Naive thymus-derived CD4-positive, alpha-beta T cell (primary cell): Measurements from ENCODE around the gene IPMK. TPM values are rescaled to one million over a fixed set of nuclear protein-coding genes. Genes with fewer than 3 reads are reported as not detected.

Experiments
- ATAC-seq: fragments of 150-1000 bp; cut with Tn5 transposase; 2 replicates; pipeline ENCODE4 v1.10.0; 2021; ENCODE audit warnings: mild to moderate bottlenecking, moderate library complexity
- CTCF ChIA-PET: fragments of 350-600 bp; sonication (Branson Sonifier 250); formaldehyde crosslinking; loops from one replicate; lab custom pipeline; 2021; ENCODE audit warnings: antibody characterized with exemption; lab: Charles Lee
- POLR2A ChIA-PET: fragments of 350-600 bp; sonication (Branson Sonifier 250); formaldehyde crosslinking; loops from one replicate; lab custom pipeline; 2021; ENCODE audit warnings: antibody characterized with exemption, inconsistent platforms; lab: Charles Lee
- DNase-seq, 9 donors: peaks; one replicate each; pipeline versions ENCODE4 v3.0.0 to v3.0.0-alpha.2; 2020 to 2022; ENCODE audit warnings: mixed read lengths in 1 of 9
- H3K27ac ChIP-seq: one replicate; pipeline ENCODE4 v1.7.0; 2013; ENCODE audit warnings: mild to moderate bottlenecking, low read depth, low read length, moderate library complexity
- H3K27me3 ChIP-seq, 2 donors: one replicate each; pipeline ENCODE4 v1.7.0; 2013; ENCODE audit warnings: low read length in 2 of 2, mild to moderate bottlenecking in 2 of 2, moderate library complexity in 2 of 2; ENCODE audit not compliant: control insufficient read depth in 2 of 2, insufficient read depth in 2 of 2
- H3K36me3 ChIP-seq, 3 experiments: 1 replicate in 2 of 3; 2 replicates in 1 of 3; pipeline ENCODE4 v1.7.0; 2013; ENCODE audit warnings: low read length in 3 of 3, mild to moderate bottlenecking in 3 of 3, moderate library complexity in 1 of 3; ENCODE audit not compliant: insufficient read depth in 3 of 3, control insufficient read depth in 2 of 3
- H3K4me1 ChIP-seq, 2 donors: one replicate each; pipeline ENCODE4 v1.7.0; 2013; ENCODE audit warnings: low read length in 2 of 2, mild to moderate bottlenecking in 2 of 2, moderate library complexity in 1 of 2; ENCODE audit not compliant: control insufficient read depth in 2 of 2, insufficient read depth in 2 of 2
- H3K4me3 ChIP-seq: 2 replicates; pipeline ENCODE4 v1.7.0; 2013; ENCODE audit warnings: mild to moderate bottlenecking, low read length
- H3K9me3 ChIP-seq, 3 experiments: 1 replicate in 2 of 3; 2 replicates in 1 of 3; pipeline ENCODE4 v1.7.0; 2013; ENCODE audit warnings: low read length in 3 of 3; ENCODE audit not compliant: control insufficient read depth in 2 of 3
- H3K27ac Mint-ChIP-seq, 9 donors: one replicate each; pipeline ENCODE4 v1.8.0; 2020 to 2022; ENCODE audit warnings: mixed read lengths in 9 of 9, mild to moderate bottlenecking in 8 of 9, moderate library complexity in 5 of 9, inconsistent platforms in 2 of 9
- H3K27me3 Mint-ChIP-seq, 5 donors: one replicate each; pipeline ENCODE4 v1.8.0; 2021 to 2022; ENCODE audit warnings: mixed read lengths in 5 of 5, mild to moderate bottlenecking in 1 of 5
- H3K36me3 Mint-ChIP-seq, 5 donors: one replicate each; pipeline ENCODE4 v1.8.0; 2020 to 2022; ENCODE audit warnings: mixed read lengths in 5 of 5, mild to moderate bottlenecking in 3 of 5, inconsistent platforms in 1 of 5
- H3K4me1 Mint-ChIP-seq, 7 donors: one replicate each; pipeline ENCODE4 v1.8.0; 2020 to 2022; ENCODE audit warnings: mixed read lengths in 7 of 7, mild to moderate bottlenecking in 3 of 7, inconsistent platforms in 1 of 7
- H3K4me3 Mint-ChIP-seq, 10 donors: one replicate each; pipeline ENCODE4 v1.8.0; 2020 to 2022; ENCODE audit warnings: mild to moderate bottlenecking in 10 of 10, mixed read lengths in 10 of 10, moderate library complexity in 6 of 10, inconsistent platforms in 2 of 10
- H3K9me3 Mint-ChIP-seq, 11 donors: one replicate each; pipeline ENCODE4 v1.8.0; 2020 to 2022; ENCODE audit warnings: mixed read lengths in 11 of 11, mild to moderate bottlenecking in 4 of 11, inconsistent platforms in 1 of 11, moderate library complexity in 1 of 11
- intact Hi-C, 2 donors: fragments of 100-400 bp; cut with micrococcal nuclease; formaldehyde crosslinking; loops; one replicate each; pipeline ENCODE4 v1.15.1; 2023
- polyA plus RNA-seq, 2 donors: library from polyadenylated mRNA; unstranded; fragments of 300-500 nt; fragmentation: Illumina TruSeq; gene quantifications; one replicate each; pipeline ENCODE4 v1.2.3, GENCODE V29; 2021
- total RNA-seq, 6 experiments: library from RNA in 5 of 6; stranded (reverse) in 5 of 6; gene quantifications; 1 replicate in 5 of 6; 2 replicates in 1 of 6; pipeline ENCODE4 v1.2.3 and lab custom pipeline; 2021 to 2026

The IPMK gene
- total and polyA plus RNA-seq, 7 experiments from 2014 or later = 1.6 to 6.4 (median 5.0) TPM

DNA sequence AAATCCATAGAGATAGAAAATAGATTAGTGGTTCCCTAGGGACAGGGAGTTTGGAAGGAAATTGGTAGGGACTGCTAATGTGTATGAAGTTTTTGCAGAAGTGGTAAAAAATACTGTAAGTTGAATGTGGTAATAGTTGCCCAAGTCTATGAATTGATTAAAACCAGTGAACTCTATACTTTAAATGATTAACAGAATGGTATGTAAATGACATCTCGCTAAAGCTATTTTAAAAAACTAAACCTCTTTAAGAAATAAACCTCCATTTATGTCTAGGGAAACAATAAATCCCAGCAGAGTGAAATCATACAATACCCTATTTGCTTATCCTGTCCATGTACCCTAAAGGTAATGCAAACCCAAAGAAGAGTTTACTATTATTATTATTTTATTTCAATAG lies 61.4 kb downstream of the IPMK start:
- Mint-ChIP-seq H3K27ac (no peak overlapping the region), H3K4me1 (peaks cover 0 to 11% (median 3%) of the 10 kb centered on the region in 7 donors), H3K36me3 (peaks cover 7 to 50% (median 22%) of the 10 kb centered on the region in 5 donors), H3K4me3 (no peak overlapping the region), H3K27me3 (no peaks in the 10 kb centered on the region), H3K9me3 (peaks cover 0 to 1% (median 0%) of the 10 kb centered on the region in 11 donors)
- H3K27ac ChIP-seq = no peak overlapping the region
- H3K4me3 ChIP-seq = no peak overlapping the region
- ATAC-seq (no peak), DNase-seq (no peak)
- ChIA-PET CTCF (no interaction called here), POLR2A (no interaction called here)
- no peaks in the 10 kb centered on the region for H3K36me3 ChIP-seq
- no peaks in the 10 kb centered on the region for H3K27me3 ChIP-seq
- no peaks in the 10 kb centered on the region for H3K9me3 ChIP-seq
- H3K4me1 ChIP-seq = no peaks in the 10 kb centered on the region
- intact Hi-C loops = no loop called here

DNA sequence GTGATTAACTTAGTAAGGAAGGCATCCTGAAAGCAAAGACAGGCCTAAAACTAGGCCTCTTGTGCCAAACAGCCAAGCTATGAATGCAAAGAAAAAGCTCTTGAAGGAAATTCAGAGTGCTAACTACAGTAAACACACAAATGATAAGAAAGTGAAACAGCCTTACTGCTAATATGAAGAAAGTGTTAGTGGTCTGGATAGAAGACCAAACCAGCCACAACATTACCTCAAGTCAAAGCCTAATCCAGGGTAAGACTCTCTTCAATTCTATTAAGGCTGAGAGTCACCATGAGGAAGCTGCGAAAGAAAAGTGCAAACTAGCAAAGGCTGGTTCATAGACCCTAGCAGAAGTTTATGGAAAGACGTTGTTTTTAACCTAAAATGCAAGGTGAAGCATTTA lies 66.0 kb downstream of the IPMK start:
- Histone ChIP-seq H3K9me3 (no peaks in the 10 kb centered on the region), H3K4me1 (no peaks in the 10 kb centered on the region), H3K27me3 (no peaks in the 10 kb centered on the region), H3K27ac (no peak overlapping the region), H3K36me3 (peaks cover 0 to 4% (median 0%) of the 10 kb centered on the region in 3 experiments), H3K4me3 (no peak overlapping the region)
- H3K4me3 Mint-ChIP-seq = no peak overlapping the region
- H3K36me3 Mint-ChIP-seq = peaks cover 7 to 27% (median 16%) of the 10 kb centered on the region in 5 donors
- DNase-seq = no peak
- H3K9me3 Mint-ChIP-seq = no peaks in the 10 kb centered on the region
- no peaks in the 10 kb centered on the region for H3K27me3 Mint-ChIP-seq
- ATAC-seq = no peak
- intact Hi-C loops = no loop called here
- H3K27ac Mint-ChIP-seq = peak overlapping the region in 1 of 9 donors; percentile 1
- H3K4me1 Mint-ChIP-seq = peaks cover 0 to 7% (median 0%) of the 10 kb centered on the region in 7 donors
- CTCF ChIA-PET = interaction anchor here (1.0 kb wide), 1 partner anchor 24 kb away, joined by 3 read pairs; no protein-coding TSS in a partner anchor
- POLR2A ChIA-PET = no interaction called here

DNA sequence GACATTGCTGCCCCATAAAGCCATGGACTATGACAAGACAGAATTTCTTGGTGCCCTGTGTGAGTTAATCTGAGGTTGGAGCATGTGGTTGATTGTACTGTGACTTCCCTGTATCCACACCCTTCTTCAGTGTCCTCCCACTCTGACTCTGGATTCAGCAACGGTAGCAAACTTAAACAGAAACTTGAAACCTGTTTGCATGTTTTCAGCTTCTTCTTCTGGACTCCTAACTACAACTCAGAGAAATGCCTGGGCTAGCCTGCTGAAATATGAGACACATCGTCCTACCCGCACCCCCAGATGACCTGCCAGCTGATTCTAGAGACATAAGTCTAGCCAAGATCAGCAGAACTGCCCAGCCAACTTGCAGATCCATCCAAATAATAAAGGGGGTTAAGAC lies 78.4 kb downstream of the IPMK start:
- POLR2A ChIA-PET = no interaction called here

DNA sequence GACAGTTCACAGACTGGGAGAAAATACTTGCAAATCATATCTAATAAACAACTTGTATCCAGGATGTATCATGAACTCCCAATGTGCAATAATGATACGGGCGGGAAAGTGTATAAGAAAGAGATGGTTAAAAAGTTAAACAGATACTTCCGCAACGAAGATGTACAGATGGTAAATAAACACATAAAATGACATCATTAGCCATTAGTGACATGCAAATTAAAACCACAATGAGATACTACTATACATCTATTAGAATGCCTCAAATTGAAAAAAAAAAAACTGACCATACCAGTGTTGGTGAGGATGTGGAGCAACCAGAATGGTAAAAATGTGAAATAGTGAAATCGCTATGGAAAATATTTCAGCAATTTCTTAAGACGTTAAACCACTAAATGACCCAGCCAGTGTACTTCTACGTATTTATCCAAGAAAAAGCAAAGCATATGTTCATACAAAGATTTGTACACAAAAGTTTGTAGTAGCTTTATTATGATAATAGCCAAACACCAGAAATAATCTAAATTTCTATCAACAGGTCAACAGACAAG lies 83.5 kb downstream of the IPMK start:
- Mint-ChIP-seq H3K27ac (no peak overlapping the region), H3K36me3 (no peaks in the 10 kb centered on the region), H3K4me1 (no peaks in the 10 kb centered on the region), H3K9me3 (peaks cover 0 to 1% (median 0%) of the 10 kb centered on the region in 11 donors), H3K27me3 (peaks cover 13 to 26% (median 19%) of the 10 kb centered on the region in 5 donors), H3K4me3 (no peak overlapping the region)
- H3K9me3 ChIP-seq = no peaks in the 10 kb centered on the region
- ChIA-PET POLR2A (no interaction called here), CTCF (interaction anchor here (0.7 kb wide), 1 partner anchor 112 kb away, joined by 4 read pairs; no protein-coding TSS in a partner anchor)
- no peaks in the 10 kb centered on the region for H3K4me1 ChIP-seq
- no peak overlapping the region for H3K27ac ChIP-seq
- no peaks in the 10 kb centered on the region for H3K27me3 ChIP-seq
- no peak for ATAC-seq
- DNase-seq = no peak
- H3K36me3 ChIP-seq = no peaks in the 10 kb centered on the region
- no peak overlapping the region for H3K4me3 ChIP-seq
- intact Hi-C loops = no loop called here

More for the DNA sequence above, 78.4 kb downstream of the IPMK start:
- no peaks in the 10 kb centered on the region for H3K36me3 ChIP-seq
- no peak overlapping the region for H3K4me3 Mint-ChIP-seq
- H3K9me3 ChIP-seq = no peaks in the 10 kb centered on the region
- DNase-seq (no peak), ATAC-seq (no peak)
- intact Hi-C loops = no loop called here
- H3K27me3 ChIP-seq = no peaks in the 10 kb centered on the region
- no peaks in the 10 kb centered on the region for H3K4me1 Mint-ChIP-seq
- peaks cover 0 to 4% (median 0%) of the 10 kb centered on the region in 5 donors for H3K36me3 Mint-ChIP-seq
- no peak overlapping the region for H3K27ac ChIP-seq
- H3K9me3 Mint-ChIP-seq = peaks cover 0 to 1% (median 0%) of the 10 kb centered on the region in 11 donors
- H3K4me3 ChIP-seq = no peak overlapping the region
- no peaks in the 10 kb centered on the region for H3K4me1 ChIP-seq
- CTCF ChIA-PET = no interaction called here
- H3K27ac Mint-ChIP-seq = no peak overlapping the region
- peaks cover 13 to 22% (median 16%) of the 10 kb centered on the region in 5 donors for H3K27me3 Mint-ChIP-seq

DNA sequence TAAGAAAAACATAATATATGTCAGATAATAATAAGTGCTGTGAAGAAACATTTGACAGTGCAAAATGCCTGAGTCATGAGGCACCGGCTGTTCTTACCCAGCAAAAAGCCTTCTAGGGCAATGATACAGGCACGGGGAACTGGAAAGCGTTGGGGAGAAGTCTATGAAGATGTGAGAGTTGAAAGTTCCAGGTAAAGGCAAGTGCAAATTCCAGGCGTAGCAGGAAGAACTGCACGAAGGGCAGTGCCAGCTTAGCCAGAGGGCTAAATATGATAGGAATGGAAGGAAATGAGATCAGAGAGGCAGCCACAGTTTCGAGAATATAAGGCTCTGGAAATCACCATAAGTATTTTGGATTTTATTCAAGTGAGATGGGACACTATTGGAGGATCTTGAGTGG lies 87.0 kb downstream of the IPMK start:
- ChIA-PET POLR2A (no interaction called here), CTCF (interaction anchor here (1.0 to 7.2 kb wide), 2 partner anchors 82 to 112 kb away, joined by 3 to 118 read pairs; no protein-coding TSS in a partner anchor)
- intact Hi-C loops = no loop called here
- H3K4me1 ChIP-seq = no peaks in the 10 kb centered on the region
- no peaks in the 10 kb centered on the region for H3K9me3 ChIP-seq
- DNase-seq = no peak
- no peaks in the 10 kb centered on the region for H3K36me3 ChIP-seq
- peaks cover 0 to 11% (median 6%) of the 10 kb centered on the region in 5 donors for H3K27me3 Mint-ChIP-seq
- H3K27ac ChIP-seq = no peak overlapping the region
- ATAC-seq = no peak
- H3K27ac Mint-ChIP-seq = no peak overlapping the region
- H3K36me3 Mint-ChIP-seq = no peaks in the 10 kb centered on the region
- H3K4me1 Mint-ChIP-seq = no peaks in the 10 kb centered on the region
- H3K4me3 ChIP-seq = no peak overlapping the region
- H3K9me3 Mint-ChIP-seq = no peaks in the 10 kb centered on the region
- no peak overlapping the region for H3K4me3 Mint-ChIP-seq
- no peaks in the 10 kb centered on the region for H3K27me3 ChIP-seq

DNA sequence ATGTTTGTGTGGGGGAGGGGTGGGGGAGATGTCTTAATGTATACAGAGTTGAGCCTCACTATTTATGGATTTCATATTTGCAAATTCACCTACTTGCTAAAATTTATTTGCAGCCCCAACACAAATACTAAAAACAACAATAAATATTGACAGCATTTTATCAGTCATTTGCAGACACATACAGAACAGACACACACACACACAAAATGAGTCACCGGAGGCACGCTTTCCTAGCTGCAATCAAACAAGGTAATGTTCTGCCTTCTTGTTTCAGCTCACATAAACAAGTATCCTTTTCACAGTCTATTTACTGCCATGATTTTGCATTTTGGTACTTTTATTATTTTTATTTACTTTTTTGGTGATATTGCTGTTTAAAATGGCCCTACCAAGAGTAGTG lies 88.5 kb downstream of the IPMK start:
- no peaks in the 10 kb centered on the region for H3K36me3 Mint-ChIP-seq
- H3K4me3 ChIP-seq = no peak overlapping the region
- H3K4me1 ChIP-seq = no peaks in the 10 kb centered on the region
- ChIA-PET POLR2A (no interaction called here), CTCF (interaction anchor here (2.8 to 7.2 kb wide), 2 partner anchors 19 to 113 kb away, joined by 6 to 118 read pairs; no protein-coding TSS in a partner anchor)
- no peaks in the 10 kb centered on the region for H3K36me3 ChIP-seq
- no peaks in the 10 kb centered on the region for H3K9me3 ChIP-seq
- no peak overlapping the region for H3K27ac ChIP-seq
- no peak overlapping the region for H3K27ac Mint-ChIP-seq
- DNase-seq = no peak
- intact Hi-C loops = no loop called here
- H3K4me3 Mint-ChIP-seq = no peak overlapping the region
- no peak for ATAC-seq
- H3K27me3 ChIP-seq = no peaks in the 10 kb centered on the region
- no peaks in the 10 kb centered on the region for H3K4me1 Mint-ChIP-seq
- no peaks in the 10 kb centered on the region for H3K9me3 Mint-ChIP-seq
- peaks cover 0 to 6% (median 2%) of the 10 kb centered on the region in 5 donors for H3K27me3 Mint-ChIP-seq

DNA sequence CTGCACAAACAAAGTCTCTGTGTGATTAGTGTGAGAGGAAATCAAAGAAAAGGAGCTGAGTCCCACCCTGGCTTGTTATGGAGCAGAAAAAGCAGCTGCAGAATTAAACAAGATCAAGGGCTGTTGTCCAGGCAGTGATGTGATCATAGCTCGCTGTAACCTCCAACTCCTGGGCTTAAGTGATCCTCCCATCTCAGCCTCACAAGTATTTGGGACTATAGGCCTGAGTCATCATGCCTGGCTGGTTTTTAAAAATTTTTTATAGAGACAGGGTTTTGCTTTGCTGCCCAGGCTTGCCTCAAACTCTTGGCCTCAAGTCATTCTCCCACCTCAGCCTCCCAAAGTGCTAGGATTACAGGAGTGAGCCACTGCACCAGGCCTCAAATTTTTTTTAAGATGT lies 88.9 kb downstream of the IPMK start:
- no peak overlapping the region for H3K4me3 Mint-ChIP-seq
- H3K4me1 Mint-ChIP-seq = no peaks in the 10 kb centered on the region
- Histone ChIP-seq H3K27ac (no peak overlapping the region), H3K4me1 (no peaks in the 10 kb centered on the region), H3K4me3 (no peak overlapping the region), H3K27me3 (no peaks in the 10 kb centered on the region), H3K36me3 (no peaks in the 10 kb centered on the region), H3K9me3 (no peaks in the 10 kb centered on the region)
- H3K27me3 Mint-ChIP-seq = peaks cover 0 to 4% (median 0%) of the 10 kb centered on the region in 5 donors
- CTCF ChIA-PET = interaction anchor here (2.8 to 7.2 kb wide), 2 partner anchors 20 to 114 kb away, joined by 6 to 118 read pairs; no protein-coding TSS in a partner anchor
- no peaks in the 10 kb centered on the region for H3K9me3 Mint-ChIP-seq
- no peak for DNase-seq
- no peaks in the 10 kb centered on the region for H3K36me3 Mint-ChIP-seq
- ATAC-seq = no peak
- intact Hi-C loops = no loop called here
- H3K27ac Mint-ChIP-seq = no peak overlapping the region
- POLR2A ChIA-PET = no interaction called here
